Gastrocnemius medialis (tissue), 4 donors: ENCODE data around the gene RNASEH1. TPM values are rescaled to one million over a fixed set of nuclear protein-coding genes. Genes with fewer than 3 reads are reported as not detected.

Experiments used
- ATAC-seq, 2 donors: fragments of 150-250 bp; one replicate each; pipeline ENCODE4 v1.9.1; 2016
- DNase-seq, 2 donors: peaks; one replicate each; pipeline ENCODE4 v3.0.0-alpha.2; 2019
- H3K27ac ChIP-seq, 4 donors: fragments of 200-600 bp; sonication (generic); 1 replicate in 1 of 4; 2 replicates in 3 of 4; pipeline ENCODE4 v1.5.1; 2016 to 2018; ENCODE audit warnings: mild to moderate bottlenecking in 2 of 4, moderate library complexity in 1 of 4
- H3K27me3 ChIP-seq, 3 donors: fragments of 200-600 bp; sonication (generic) in 2 of 3; 1 replicate in 1 of 3; 2 replicates in 2 of 3; pipeline versions ENCODE4 v1.5.1 to v1.6.0; 2016 to 2019; ENCODE audit warnings: mild to moderate bottlenecking in 1 of 3, moderate library complexity in 1 of 3
- H3K36me3 ChIP-seq, 2 donors: fragments of 200-600 bp; sonication (generic) in 1 of 2; one replicate each; pipeline ENCODE4 v1.5.1; 2017 to 2018
- H3K4me1 ChIP-seq, 2 donors: fragments of 200-600 bp; sonication (generic) in 1 of 2; one replicate each; pipeline ENCODE4 v1.5.1; 2016 to 2017; ENCODE audit warnings: mild to moderate bottlenecking in 2 of 2
- H3K4me3 ChIP-seq, 4 donors: fragments of 200-600 bp; sonication (generic) in 3 of 4; 1 replicate in 1 of 4; 2 replicates in 3 of 4; pipeline ENCODE4 v1.5.1; 2016 to 2019; ENCODE audit warnings: mild to moderate bottlenecking in 2 of 4
- H3K9me3 ChIP-seq, 3 donors: fragments of 200-600 bp; sonication (generic) in 2 of 3; 1 replicate in 1 of 3; 2 replicates in 2 of 3; pipeline ENCODE4 v1.5.1; 2016 to 2019
- POLR2A ChIP-seq, 2 donors: fragments of 450-650 bp; IDR thresholded peaks; one replicate each; pipeline ENCODE4 v1.6.1; 2017; ENCODE audit warnings: antibody characterized with exemption in 2 of 2, mild to moderate bottlenecking in 2 of 2, moderate library complexity in 2 of 2
- in situ Hi-C, 4 donors: fragments of 200-750 bp; cut with MboI; loops; one replicate each; pipeline versions ENCODE4 v1.15.0 to v1.8.0; 2017; ENCODE audit warnings: low sequenced_read_pairs in 4 of 4
- intact Hi-C: fragments of 100-400 bp; cut with DNase I; formaldehyde crosslinking; loops from one replicate; pipeline ENCODE4 v1.15.1; 2023; ENCODE audit warnings: low total_unique reads
- total RNA-seq, 4 donors: library from RNA; depleted of rRNA; stranded (reverse); fragments of >200 nt; gene quantifications; one replicate each; pipeline versions ENCODE4 v1.1.0 to v1.2.3, GENCODE V29; 2016
- TF ChIP-seq, protein P1 (sequence below), 5 experiments: fragments of 450-650 bp in 3 of 5; fragments of 200-600 bp in 2 of 5; sonication (generic) in 2 of 5; IDR thresholded peaks in 4 of 5; conservative IDR thresholded peaks in 1 of 5; 1 replicate in 4 of 5; 2 replicates in 1 of 5; pipeline ENCODE4 v1.5.1; 2016 to 2019; ENCODE audit warnings: antibody characterized with exemption in 5 of 5, mild to moderate bottlenecking in 3 of 5, moderate library complexity in 3 of 5

Gene RNASEH1
- 10 to 100 TPM; 20.6 to 27.4 (median 23.6) TPM for total RNA-seq

DNA sequence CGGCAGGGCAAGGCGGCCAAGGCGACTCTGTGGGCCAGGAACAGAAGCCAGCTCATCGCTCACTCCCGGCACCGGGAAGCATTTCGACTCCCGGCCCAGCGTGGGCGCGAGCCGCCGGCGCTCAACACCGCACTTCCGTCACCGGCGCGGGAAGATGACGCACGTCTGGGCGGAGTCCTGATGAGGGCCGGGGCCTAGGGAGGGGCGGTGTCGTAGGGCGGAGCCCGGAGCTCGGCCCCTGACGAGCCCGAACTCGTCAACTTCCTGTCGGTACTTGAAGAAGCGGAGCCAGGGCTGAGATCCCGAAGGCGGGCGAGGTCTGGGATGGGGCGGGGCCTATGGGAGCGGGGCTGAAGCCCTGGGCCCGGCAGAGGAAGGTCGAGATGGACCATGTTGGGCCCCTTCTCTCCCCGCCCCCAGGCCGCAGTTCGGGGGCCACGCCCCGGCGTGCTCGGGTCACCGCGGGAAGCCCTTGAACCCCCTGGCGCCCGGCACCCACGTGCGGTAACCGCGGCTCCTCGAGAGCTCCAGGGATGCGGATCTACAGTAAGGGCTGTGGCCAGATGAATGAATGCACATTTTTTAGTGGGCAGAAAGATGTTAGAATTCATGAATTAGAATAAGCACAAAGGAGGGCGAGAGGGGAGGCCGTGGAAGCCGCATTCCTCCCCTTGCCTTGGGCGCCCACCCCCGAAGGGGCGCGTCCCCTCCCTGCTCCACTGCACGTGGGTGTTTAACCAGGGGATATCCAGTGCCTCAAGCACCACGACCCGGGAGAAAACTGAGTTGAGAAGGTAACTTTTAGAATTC, at the start of gene RNASEH1:
Gene RNASEH1 (minus strand): TSS at position 129 of the 810 bp plus-strand sequence. CDS start 73 bp downstream, at position 56.
- ATAC-seq (peak; percentile 99 to 100), DNase-seq (peak; percentile 95 to 97)
- intact Hi-C loops = loop anchor here (1.0 to 2.0 kb wide), 4 partner anchors 17 to 181 kb away; partner anchors contain the start of genes EIPR1 and RPS7
- H3K27me3 ChIP-seq = no peaks in the 10 kb centered on the region
- H3K4me3 ChIP-seq = peak within 1 kb of the TSS; percentile 87 to 99 (median 98)
- in situ Hi-C loops = loop anchor here in 2 of 4 donors (25.0 kb wide), 1 partner anchor 171 kb away; the partner anchor contains the start of genes EIPR1 (in 2 of the 2) and TRAPPC12 (in 2 of the 2)
- H3K4me1 ChIP-seq = peaks cover 18% of the 10 kb centered on the region in 2 donors
- no peaks in the 10 kb centered on the region for H3K9me3 ChIP-seq
- peak; percentile 85 to 90 for TF ChIP-seq POLR2A (IDR thresholded peaks at IDR 0.05)
- TF ChIP-seq, protein P1, sequence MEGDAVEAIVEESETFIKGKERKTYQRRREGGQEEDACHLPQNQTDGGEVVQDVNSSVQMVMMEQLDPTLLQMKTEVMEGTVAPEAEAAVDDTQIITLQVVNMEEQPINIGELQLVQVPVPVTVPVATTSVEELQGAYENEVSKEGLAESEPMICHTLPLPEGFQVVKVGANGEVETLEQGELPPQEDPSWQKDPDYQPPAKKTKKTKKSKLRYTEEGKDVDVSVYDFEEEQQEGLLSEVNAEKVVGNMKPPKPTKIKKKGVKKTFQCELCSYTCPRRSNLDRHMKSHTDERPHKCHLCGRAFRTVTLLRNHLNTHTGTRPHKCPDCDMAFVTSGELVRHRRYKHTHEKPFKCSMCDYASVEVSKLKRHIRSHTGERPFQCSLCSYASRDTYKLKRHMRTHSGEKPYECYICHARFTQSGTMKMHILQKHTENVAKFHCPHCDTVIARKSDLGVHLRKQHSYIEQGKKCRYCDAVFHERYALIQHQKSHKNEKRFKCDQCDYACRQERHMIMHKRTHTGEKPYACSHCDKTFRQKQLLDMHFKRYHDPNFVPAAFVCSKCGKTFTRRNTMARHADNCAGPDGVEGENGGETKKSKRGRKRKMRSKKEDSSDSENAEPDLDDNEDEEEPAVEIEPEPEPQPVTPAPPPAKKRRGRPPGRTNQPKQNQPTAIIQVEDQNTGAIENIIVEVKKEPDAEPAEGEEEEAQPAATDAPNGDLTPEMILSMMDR (IDR thresholded peaks at IDR 0.05 in 4 of 5, conservative IDR thresholded peaks at IDR 0.05 in 1 of 5) = no peak
- H3K36me3 ChIP-seq = peaks cover 0 to 32% of the 10 kb centered on the region in 2 donors
- peak within 1 kb of the TSS; percentile 92 to 99 (median 95) for H3K27ac ChIP-seq

DNA sequence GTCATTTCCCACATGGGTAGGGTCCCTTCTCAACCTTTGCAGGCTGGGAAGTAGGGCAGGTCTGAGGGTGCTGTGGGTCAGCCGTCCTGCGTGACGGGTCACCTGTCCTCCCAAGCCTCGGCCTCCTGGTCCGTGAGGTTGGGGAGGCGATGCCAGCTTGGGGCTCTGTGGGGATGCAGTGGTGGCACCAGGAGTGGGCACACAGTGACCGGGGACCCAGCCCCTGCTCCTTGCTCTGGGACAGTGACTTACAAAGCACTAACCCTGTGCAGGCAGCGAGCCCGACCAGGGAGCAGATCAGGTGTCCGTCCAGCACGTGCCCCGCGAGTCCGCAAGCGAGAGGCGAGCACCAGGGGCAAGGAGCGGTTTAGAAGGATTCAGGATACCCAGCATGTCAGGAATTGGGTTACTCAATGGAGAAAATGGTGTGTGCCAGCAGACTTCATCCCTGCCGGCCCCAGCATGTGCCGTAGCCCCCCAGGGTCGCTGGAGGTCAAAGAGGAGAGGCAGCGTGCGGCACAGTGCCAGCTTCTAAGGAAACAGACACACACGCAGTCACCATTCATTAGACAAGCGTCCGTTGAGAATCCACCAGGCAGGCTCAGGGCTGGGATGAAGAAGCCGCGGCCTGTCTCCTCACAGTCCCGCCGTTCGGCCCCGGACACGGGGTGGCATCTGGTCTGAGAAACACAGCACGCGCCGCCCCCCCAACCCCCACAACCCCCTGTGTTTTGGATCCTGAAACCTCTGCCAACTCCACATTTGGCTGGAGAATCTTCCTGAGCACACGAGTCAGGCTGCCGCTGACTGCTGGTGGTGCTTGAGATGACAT, 48.5 kb upstream of the RNASEH1 start:
- Histone ChIP-seq H3K27me3 (peaks cover 0 to 9% (median 3%) of the 10 kb centered on the region in 3 donors), H3K27ac (no peak overlapping the region), H3K4me3 (no peak overlapping the region), H3K4me1 (no peaks in the 10 kb centered on the region), H3K36me3 (no peaks in the 10 kb centered on the region), H3K9me3 (no peaks in the 10 kb centered on the region)
- TF ChIP-seq, protein P1 (IDR thresholded peaks at IDR 0.05 in 4 of 5, conservative IDR thresholded peaks at IDR 0.05 in 1 of 5) = no peak
- TF ChIP-seq POLR2A (IDR thresholded peaks at IDR 0.05) = no peak
- in situ Hi-C loops = no loop called here
- intact Hi-C loops = no loop called here
- ATAC-seq = no peak
- no peak for DNase-seq

DNA sequence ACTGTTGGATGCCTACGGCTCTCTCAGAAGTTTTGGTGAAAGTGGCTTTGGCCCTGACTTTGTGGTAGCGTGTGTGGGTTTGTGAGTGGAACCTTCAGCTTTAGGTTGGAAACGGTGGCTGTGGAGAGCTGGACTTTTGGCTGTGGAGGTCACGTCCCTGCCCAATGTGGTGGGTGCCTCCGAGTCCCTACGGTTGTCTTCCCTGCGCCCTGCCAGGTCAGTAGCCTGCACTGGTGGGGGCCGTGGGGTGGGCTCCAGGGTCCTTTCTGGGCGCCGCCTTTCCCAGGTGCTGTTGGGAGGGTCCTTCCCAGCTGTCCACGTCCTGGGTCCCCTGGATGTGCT, 47.9 kb upstream of the RNASEH1 start:
- Histone ChIP-seq H3K27me3 (peaks cover 0 to 4% (median 3%) of the 10 kb centered on the region in 3 donors), H3K4me3 (no peak overlapping the region), H3K36me3 (no peaks in the 10 kb centered on the region), H3K4me1 (no peaks in the 10 kb centered on the region), H3K9me3 (no peaks in the 10 kb centered on the region), H3K27ac (no peak overlapping the region)
- in situ Hi-C loops = no loop called here
- intact Hi-C loops = no loop called here
- DNase-seq (no peak), ATAC-seq (no peak)
- no peak for TF ChIP-seq POLR2A (IDR thresholded peaks at IDR 0.05)

- H3K36me3 ChIP-seq = no peaks in the 10 kb centered on the region
- TF ChIP-seq POLR2A (IDR thresholded peaks at IDR 0.05) = no peak
- TF ChIP-seq, protein P1 (IDR thresholded peaks at IDR 0.05 in 4 of 5, conservative IDR thresholded peaks at IDR 0.05 in 1 of 5) = no peak
- H3K27me3 ChIP-seq = peaks cover 0 to 4% (median 2%) of the 10 kb centered on the region in 3 donors
- no peaks in the 10 kb centered on the region for H3K9me3 ChIP-seq
- intact Hi-C loops (no loop called here), in situ Hi-C loops (no loop called here)
- no peak overlapping the region for H3K27ac ChIP-seq
- H3K4me3 ChIP-seq = no peak overlapping the region
- DNase-seq (peak in 1 of 2 donors; percentile 19), ATAC-seq (no peak)
- no peaks in the 10 kb centered on the region for H3K4me1 ChIP-seq
These were observed 47.1 kb upstream of the RNASEH1 start for GRCh38 chr2:3604991-3605961.
